GM23338 (cell line): Measurements from ENCODE around the gene FAM53B. TPM values are rescaled to one million over a fixed set of nuclear protein-coding genes. Genes with fewer than 3 reads are reported as not detected.
A peak's percentile ranks its signal among the peaks of the same experiment; 100 is the strongest.

Experiments
- ATAC-seq: fragments of 200-7000 bp; cut with Tn5 transposase; 3 replicates; pipeline ENCODE4 v1.9.1; 2020
- DNase-seq: peaks from one replicate; pipeline ENCODE4 v3.0.0-alpha.2; 2015; ENCODE audit warnings: low spot score
- H2AFZ ChIP-seq: fragments of 200-600 bp; sonication (generic); 2 replicates; pipeline ENCODE4 v1.8.0; 2016; ENCODE audit warnings: antibody characterized with exemption, mild to moderate bottlenecking, moderate library complexity
- H3F3A ChIP-seq: fragments of 200-600 bp; sonication (generic); replicated peaks from 2 replicates; pipeline ENCODE4 v1.8.0; 2017; ENCODE audit warnings: antibody characterized with exemption, mixed run types, low read depth
- H3K27ac ChIP-seq: fragments of 200-600 bp; sonication (generic); 2 replicates; pipeline ENCODE4 v1.6.1; 2016; ENCODE audit warnings: low read depth
- H3K27me3 ChIP-seq: fragments of 200-600 bp; sonication (generic); 2 replicates; pipeline ENCODE4 v1.8.0; 2016; ENCODE audit warnings: mild to moderate bottlenecking, mixed run types, moderate library complexity; ENCODE audit not compliant: insufficient read depth
- H3K36me3 ChIP-seq: fragments of 200-600 bp; sonication (generic); 2 replicates; pipeline ENCODE4 v1.8.0; 2016; ENCODE audit warnings: mild to moderate bottlenecking; ENCODE audit not compliant: insufficient read depth
- H3K4me1 ChIP-seq: fragments of 200-600 bp; sonication (generic); 2 replicates; pipeline ENCODE4 v1.8.0; 2016; ENCODE audit warnings: mild to moderate bottlenecking, moderate library complexity; ENCODE audit not compliant: insufficient read depth
- H3K4me2 ChIP-seq: fragments of 200-600 bp; sonication (generic); 2 replicates; pipeline ENCODE4 v1.7.1; 2017; ENCODE audit warnings: mixed run types
- H3K4me3 ChIP-seq: fragments of 200-600 bp; sonication (generic); 2 replicates; pipeline ENCODE4 v1.6.1; 2016; ENCODE audit warnings: mixed run types
- H3K79me2 ChIP-seq: fragments of 200-600 bp; sonication (generic); replicated peaks from 2 replicates; pipeline ENCODE4 v1.8.0; 2017; ENCODE audit warnings: mild to moderate bottlenecking; ENCODE audit not compliant: insufficient read depth
- H3K9me2 ChIP-seq: fragments of 200-600 bp; sonication (generic); 2 replicates; pipeline ENCODE4 v1.8.0; 2017; ENCODE audit not compliant: insufficient read depth
- H4K20me1 ChIP-seq: fragments of 200-600 bp; sonication (generic); replicated peaks from 2 replicates; pipeline ENCODE4 v1.8.0; 2017; ENCODE audit warnings: mild to moderate bottlenecking; ENCODE audit not compliant: insufficient read depth
- H3K27ac Mint-ChIP-seq: 2 replicates; pipeline ENCODE4 v1.8.0; 2020; ENCODE audit warnings: inconsistent platforms, mild to moderate bottlenecking, moderate library complexity, mixed read lengths
- H3K27me3 Mint-ChIP-seq: 3 replicates; pipeline ENCODE4 v1.8.0; 2022; ENCODE audit warnings: low read depth, mild to moderate bottlenecking, moderate library complexity, mixed read lengths, inconsistent platforms; ENCODE audit not compliant: insufficient read depth, poor library complexity
- H3K36me3 Mint-ChIP-seq: 3 replicates; pipeline ENCODE4 v1.8.0; 2021; ENCODE audit warnings: low read depth, mild to moderate bottlenecking, inconsistent platforms, moderate library complexity, mixed read lengths
- H3K4me1 Mint-ChIP-seq: 3 replicates; pipeline ENCODE4 v1.8.0; 2020; ENCODE audit warnings: mild to moderate bottlenecking, inconsistent platforms, mixed read lengths
- H3K4me3 Mint-ChIP-seq: 3 replicates; pipeline ENCODE4 v1.8.0; 2021; ENCODE audit warnings: moderate library complexity, mild to moderate bottlenecking, inconsistent platforms, mixed read lengths
- H3K9me3 Mint-ChIP-seq: 3 replicates; pipeline ENCODE4 v1.8.0; 2020; ENCODE audit warnings: moderate library complexity, mild to moderate bottlenecking, inconsistent platforms, mixed read lengths
- CTCF ChIP-seq, 2 experiments: fragments of 200-600 bp in 1 of 2; sonication (generic) in 1 of 2; conservative IDR thresholded peaks; 2 replicates each; pipeline versions ENCODE4 v1.5.1 to v1.6.1; 2016 to 2017; ENCODE audit warnings: antibody characterized with exemption in 2 of 2, low read depth in 2 of 2, mild to moderate bottlenecking in 2 of 2, moderate library complexity in 1 of 2
- ETS1 ChIP-seq: IDR thresholded peaks from 2 replicates; pipeline ENCODE4 v1.6.1; 2016; ENCODE audit warnings: antibody characterized with exemption
- EZH2 ChIP-seq: fragments of 200-600 bp; sonication (generic); IDR thresholded peaks from one replicate; pipeline ENCODE4 v1.8.0; 2017; ENCODE audit warnings: antibody characterized with exemption, mild to moderate bottlenecking, low read depth; ENCODE audit not compliant: unreplicated experiment
- JUNB ChIP-seq: IDR thresholded peaks from one replicate; pipeline ENCODE4 v1.6.1; 2016; ENCODE audit warnings: antibody characterized with exemption; ENCODE audit not compliant: unreplicated experiment
- NANOG ChIP-seq: IDR thresholded peaks from 2 replicates; pipeline ENCODE4 v1.6.1; 2016; ENCODE audit warnings: antibody characterized with exemption, borderline replicate concordance
- REST ChIP-seq: IDR thresholded peaks from one replicate; pipeline ENCODE4 v1.6.1; 2018; ENCODE audit warnings: antibody characterized with exemption; ENCODE audit not compliant: unreplicated experiment
- STAT1 ChIP-seq: IDR thresholded peaks from one replicate; pipeline ENCODE4 v1.6.1; 2016; ENCODE audit warnings: antibody characterized with exemption; ENCODE audit not compliant: unreplicated experiment
- ZNF114 ChIP-seq: fragments of 250-450 bp; sonication (Bioruptor Pico); IDR thresholded peaks from 2 replicates; pipeline ENCODE4 v1.5.0; 2020; ENCODE audit warnings: mild to moderate bottlenecking, moderate library complexity
- ZNF331 ChIP-seq: fragments of 250-450 bp; sonication (Bioruptor Pico); IDR thresholded peaks from 2 replicates; pipeline ENCODE4 v1.5.0; 2020; ENCODE audit warnings: low read depth, mild to moderate bottlenecking, moderate library complexity
- ZNF462 ChIP-seq: fragments of 250-450 bp; sonication (Bioruptor Pico); IDR thresholded peaks from 2 replicates; pipeline ENCODE4 v1.5.0; 2020; ENCODE audit warnings: mild to moderate bottlenecking, moderate library complexity
- polyA plus RNA-seq: library from polyadenylated mRNA; unstranded; fragments of >200 nt; fragmentation: Nextera tagmentation; extraction: Ambion mirVana; gene quantifications from 2 replicates; pipeline ENCODE4 v1.2.1, GENCODE V29; 2016
- total RNA-seq: library from RNA; depleted of rRNA; stranded (reverse); fragments of >200 nt; shearing (Covaris generic); gene quantifications from 2 replicates; pipeline ENCODE4 v1.2.3, GENCODE V29; 2014

FAM53B gene
- total and polyA plus RNA-seq, 2 experiments from 2014 or later: 3.0 to 20.3 TPM

- TF ChIP-seq ZNF462 (CRISPR knock-in tag) (no peak), CTCF (conservative IDR thresholded peaks at IDR 0.05; ENCODE audit: low read depth in 2 of 2) (no peak), STAT1 (no peak)
Measured at GRCh38 chr10:124646483-124647352, 97.5 kb downstream of the FAM53B start (continued).

GRCh38 chr10:124645467-124646095, 98.6 kb downstream of the FAM53B start:
- Histone ChIP-seq H4K20me1 (no peaks in the 10 kb centered on the region), H3K27ac (no peak overlapping the region)
- no peak for TF ChIP-seq EZH2
- TF ChIP-seq STAT1: no peak
- TF ChIP-seq ZNF331 (CRISPR knock-in tag): no peak
- TF ChIP-seq ZNF114 (CRISPR knock-in tag): no peak
- TF ChIP-seq JUNB: no peak
- no peak for TF ChIP-seq ETS1
- no peak for TF ChIP-seq REST
- TF ChIP-seq NANOG: no peak

More at GRCh38 chr10:124645467-124646095, 98.6 kb downstream of the FAM53B start:
- Histone ChIP-seq H3F3A (no peaks in the 10 kb centered on the region), H3K4me1 (peaks cover 6% of the 10 kb centered on the region), H2AFZ (no peak overlapping the region), H3K27me3 (no peaks in the 10 kb centered on the region), H3K36me3 (no peaks in the 10 kb centered on the region), H3K4me3 (no peak overlapping the region), H3K4me2 (no peak overlapping the region), H3K9me2 (no peaks in the 10 kb centered on the region), H3K79me2 (no peaks in the 10 kb centered on the region)
- H3K27me3 Mint-ChIP-seq: peaks cover 3% of the 10 kb centered on the region
- ATAC-seq (no peak), DNase-seq (no peak)
- no peak overlapping the region for H3K4me3 Mint-ChIP-seq
- no peaks in the 10 kb centered on the region; the same call in 2 of the 3 replicates for H3K36me3 Mint-ChIP-seq
- 0 out of 2 replicates have a peak overlapping the region, but pooled peaks have one; percentile 39 for H3K27ac Mint-ChIP-seq
- no peaks in the 10 kb centered on the region; the same call in 2 of the 3 replicates for H3K9me3 Mint-ChIP-seq
- H3K4me1 Mint-ChIP-seq: peaks cover 26% of the 10 kb centered on the region
